ENCODE results near the gene ESRRB.
A peak's percentile ranks its signal among the peaks of the same experiment; 100 is the strongest.
"Not testable (repeated sequence)": the region's sequence is repeated elsewhere in the genome, so short reads cannot be mapped to it uniquely, and the experiment has no call there.

The ESRRB gene

GRCh38 chr14:76525106-76525821 lies 149.3 kb downstream of the ESRRB start:
- ATAC-seq (ENCODE audit: low read depth) = no peak
- H3K9me3 ChIP-seq (ENCODE audit: severe bottlenecking) = peaks cover 6% of the 10 kb centered on the region
- H3K36me3 ChIP-seq (ENCODE audit: low read depth) = no peaks in the 10 kb centered on the region
- no peaks in the 10 kb centered on the region for H3K27me3 ChIP-seq (ENCODE audit: insufficient read depth, poor library complexity, severe bottlenecking)
- DNase-seq (ENCODE audit: low spot score) = no peak
- no peak for TF ChIP-seq CTCF (IDR thresholded peaks at IDR 0.05; ENCODE audit: poor library complexity, severe bottlenecking)
- H3K27ac ChIP-seq (ENCODE audit: poor library complexity, severe bottlenecking) = no peak overlapping the region
- no peak overlapping the region for H3K4me3 ChIP-seq (ENCODE audit: severe bottlenecking)
- no peaks in the 10 kb centered on the region for H3K4me1 ChIP-seq (ENCODE audit: insufficient read depth, poor library complexity, severe bottlenecking)

- H3K27me3 ChIP-seq (ENCODE audit: insufficient read depth, poor library complexity, severe bottlenecking) = no peaks in the 10 kb centered on the region
- H3K4me1 ChIP-seq (ENCODE audit: insufficient read depth, poor library complexity, severe bottlenecking) = peaks cover 9% of the 10 kb centered on the region
- H3K27ac ChIP-seq (ENCODE audit: poor library complexity, severe bottlenecking) = no peak overlapping the region
- DNase-seq (ENCODE audit: low spot score) (no peak), ATAC-seq (ENCODE audit: low read depth) (no peak)
- no peaks in the 10 kb centered on the region for H3K9me3 ChIP-seq (ENCODE audit: severe bottlenecking)
- H3K4me3 ChIP-seq (ENCODE audit: severe bottlenecking) = no peak overlapping the region
- no peaks in the 10 kb centered on the region for H3K36me3 ChIP-seq (ENCODE audit: low read depth)
- TF ChIP-seq CTCF (IDR thresholded peaks at IDR 0.05; ENCODE audit: poor library complexity, severe bottlenecking) = no peak
Measured at GRCh38 chr14:76531085-76531484, 155.1 kb downstream of the ESRRB start.

GRCh38 chr14:76531821-76532318 lies 155.9 kb downstream of the ESRRB start:
- Histone ChIP-seq H3K4me1 (ENCODE audit: insufficient read depth, poor library complexity, severe bottlenecking) (peaks cover 9% of the 10 kb centered on the region), H3K36me3 (ENCODE audit: low read depth) (no peaks in the 10 kb centered on the region), H3K27me3 (ENCODE audit: insufficient read depth, poor library complexity, severe bottlenecking) (no peaks in the 10 kb centered on the region), H3K4me3 (ENCODE audit: severe bottlenecking) (no peak overlapping the region), H3K27ac (ENCODE audit: poor library complexity, severe bottlenecking) (no peak overlapping the region), H3K9me3 (ENCODE audit: severe bottlenecking) (no peaks in the 10 kb centered on the region)
- ATAC-seq (ENCODE audit: low read depth) (peak; percentile 86), DNase-seq (ENCODE audit: low spot score) (no peak)
- TF ChIP-seq CTCF (IDR thresholded peaks at IDR 0.05; ENCODE audit: poor library complexity, severe bottlenecking) = no peak

- not testable (repeated sequence) for H3K36me3 ChIP-seq (ENCODE audit: low read depth); H3K27me3 ChIP-seq (ENCODE audit: insufficient read depth, poor library complexity, severe bottlenecking); H3K9me3 ChIP-seq (ENCODE audit: severe bottlenecking); H3K4me3 ChIP-seq (ENCODE audit: severe bottlenecking); DNase-seq (ENCODE audit: low spot score); ATAC-seq (ENCODE audit: low read depth); H3K27ac ChIP-seq (ENCODE audit: poor library complexity, severe bottlenecking); H3K4me1 ChIP-seq (ENCODE audit: insufficient read depth, poor library complexity, severe bottlenecking)
Measured at GRCh38 chr14:76536636-76537035, 160.7 kb downstream of the ESRRB start.

- H3K4me3 ChIP-seq (ENCODE audit: severe bottlenecking) = no peak overlapping the region
- no peaks in the 10 kb centered on the region for H3K36me3 ChIP-seq (ENCODE audit: low read depth)
- no peaks in the 10 kb centered on the region for H3K9me3 ChIP-seq (ENCODE audit: severe bottlenecking)
- no peak for DNase-seq (ENCODE audit: low spot score)
- no peaks in the 10 kb centered on the region for H3K4me1 ChIP-seq (ENCODE audit: insufficient read depth, poor library complexity, severe bottlenecking)
- no peak overlapping the region for H3K27ac ChIP-seq (ENCODE audit: poor library complexity, severe bottlenecking)
- no peaks in the 10 kb centered on the region for H3K27me3 ChIP-seq (ENCODE audit: insufficient read depth, poor library complexity, severe bottlenecking)
- ATAC-seq (ENCODE audit: low read depth) = peak; percentile 33; the same call in 1 of the 3 replicates
- TF ChIP-seq CTCF (IDR thresholded peaks at IDR 0.05; ENCODE audit: poor library complexity, severe bottlenecking) = no peak
Measured at GRCh38 chr14:76537906-76538647, 162.1 kb downstream of the ESRRB start.
